ENCODE results near the gene SRGAP2.
A peak's percentile ranks its signal among the peaks of the same experiment; 100 is the strongest.
"Not testable (repeated sequence)": the region's sequence is repeated elsewhere in the genome, so short reads cannot be mapped to it uniquely, and the experiment has no call there.

The SRGAP2 gene

DNA sequence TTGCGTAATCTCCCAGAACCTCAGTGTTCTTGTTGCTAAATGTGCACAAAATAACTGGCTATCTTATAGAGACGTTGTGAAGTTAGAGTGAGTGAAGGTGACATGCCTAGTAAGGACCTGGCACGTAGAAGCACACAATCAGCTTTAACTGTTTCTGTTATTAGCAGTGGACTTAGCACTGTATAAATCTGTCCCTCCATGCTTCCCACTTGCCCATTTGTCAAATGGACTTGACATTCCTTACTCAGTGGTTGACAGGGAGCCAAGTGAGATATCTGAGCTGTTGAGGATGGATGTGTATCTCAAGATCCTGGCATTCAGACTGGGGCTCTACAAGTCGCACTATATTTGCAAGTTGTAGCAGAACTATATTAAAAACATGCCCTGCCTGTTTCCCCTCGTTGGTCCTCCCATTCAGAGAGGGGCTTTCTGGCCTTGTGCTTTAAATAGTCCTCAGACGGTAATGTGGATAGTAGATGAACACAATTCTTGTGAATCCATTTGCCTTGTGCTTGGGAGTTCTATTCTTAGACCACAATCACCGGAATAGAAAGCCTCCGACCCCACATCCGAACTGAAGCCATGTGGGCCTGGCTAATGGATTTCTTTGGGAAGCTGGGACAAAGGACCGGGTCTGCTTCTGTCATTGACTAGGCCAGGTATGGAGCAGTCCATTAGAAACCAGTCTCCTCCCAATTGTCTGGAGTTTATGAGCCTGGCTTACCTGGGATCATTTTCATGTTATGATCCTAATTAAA is 43.0 kb downstream of the SRGAP2 start:
- not testable (repeated sequence) for ATAC-seq, DNase-seq

GRCh38 chr1:206250953-206251681 is 47.8 kb downstream of the SRGAP2 start:
- DNase-seq, result not testable (repeated sequence)
- peak; percentile 87 for ATAC-seq

DNA sequence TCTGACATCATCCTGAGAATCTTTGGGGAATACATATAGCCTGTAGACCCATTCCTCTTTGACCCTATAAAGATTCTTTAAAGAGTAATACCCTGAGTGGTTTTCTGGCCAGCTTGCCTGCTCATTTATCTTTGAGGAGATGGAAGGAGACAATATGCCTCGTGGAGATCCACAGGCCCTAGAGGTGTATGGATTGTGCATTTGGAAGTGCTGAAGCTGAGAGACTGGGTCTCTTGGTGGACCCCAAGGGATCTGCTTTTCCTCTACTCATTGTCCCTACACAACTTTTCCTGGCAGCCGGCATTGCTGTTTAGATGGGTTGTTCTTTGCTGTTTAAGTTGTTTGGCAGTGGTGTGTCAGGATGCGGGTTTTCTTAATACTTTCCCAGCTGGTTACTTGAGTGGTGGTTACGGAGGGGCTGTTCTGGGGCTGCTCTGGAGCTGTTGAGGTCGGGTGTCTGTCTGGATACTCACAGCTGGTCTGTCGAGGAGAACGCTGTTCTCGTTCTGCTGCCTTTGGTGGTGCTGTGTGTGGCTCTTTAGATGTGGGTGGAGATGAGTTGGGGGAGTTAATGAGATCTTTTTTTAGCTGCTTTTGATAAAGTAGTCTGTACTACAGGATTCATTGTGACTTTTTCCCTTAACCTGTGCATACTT is 49.5 kb downstream of the SRGAP2 start:
- peak; percentile 6 for DNase-seq
- ATAC-seq, result not testable (repeated sequence)
